ENCODE results near the gene PSMC4.

Gene PSMC4

DNA sequence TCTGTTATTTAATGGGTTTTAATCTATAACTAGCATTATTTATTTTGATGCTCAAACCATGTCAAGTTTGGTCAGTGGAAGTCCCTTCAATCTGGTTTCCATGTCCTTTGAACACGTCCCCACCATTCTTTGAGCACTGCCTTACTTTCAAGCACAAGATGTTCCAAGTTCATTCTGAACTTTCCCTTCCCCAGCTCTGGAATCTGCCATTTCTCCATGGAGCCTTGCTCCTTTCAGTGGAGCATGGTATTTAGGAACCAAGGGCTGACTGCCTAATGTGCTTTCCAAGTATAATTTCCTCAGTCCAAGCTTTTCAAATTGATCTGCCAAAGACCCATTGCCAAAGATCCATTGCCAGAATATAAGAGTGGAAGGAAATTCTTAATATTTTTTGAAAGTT lies 24.8 kb downstream of the PSMC4 start:
- no peak for DNase-seq

DNA sequence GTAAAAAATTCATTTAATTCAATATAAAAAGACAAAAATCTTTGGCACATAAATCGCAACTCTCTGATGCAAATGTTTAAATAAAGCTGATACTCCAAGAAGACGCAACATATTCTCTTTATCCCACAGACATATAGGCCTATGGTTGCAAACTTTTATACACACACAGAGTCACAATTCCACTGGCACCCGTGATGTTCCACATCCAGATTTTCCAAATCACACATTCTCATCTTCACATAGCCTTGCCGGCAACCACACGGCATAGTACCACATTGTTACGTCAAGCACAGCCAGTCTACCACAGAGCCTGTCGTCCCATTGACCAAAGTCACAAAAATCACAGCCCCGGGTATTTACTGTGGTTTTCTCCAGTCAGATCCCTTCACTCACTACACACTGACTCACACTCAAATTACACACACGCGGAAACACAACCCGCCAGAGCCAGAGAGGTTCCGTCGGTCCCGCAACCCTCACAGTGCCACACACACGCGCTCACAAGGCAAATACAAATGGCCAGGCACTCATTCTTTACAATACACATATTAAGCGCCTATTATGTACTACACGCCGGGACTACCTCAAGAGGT lies 25.3 kb downstream of the PSMC4 start:
- DNase-seq, result peak; percentile 48

DNA sequence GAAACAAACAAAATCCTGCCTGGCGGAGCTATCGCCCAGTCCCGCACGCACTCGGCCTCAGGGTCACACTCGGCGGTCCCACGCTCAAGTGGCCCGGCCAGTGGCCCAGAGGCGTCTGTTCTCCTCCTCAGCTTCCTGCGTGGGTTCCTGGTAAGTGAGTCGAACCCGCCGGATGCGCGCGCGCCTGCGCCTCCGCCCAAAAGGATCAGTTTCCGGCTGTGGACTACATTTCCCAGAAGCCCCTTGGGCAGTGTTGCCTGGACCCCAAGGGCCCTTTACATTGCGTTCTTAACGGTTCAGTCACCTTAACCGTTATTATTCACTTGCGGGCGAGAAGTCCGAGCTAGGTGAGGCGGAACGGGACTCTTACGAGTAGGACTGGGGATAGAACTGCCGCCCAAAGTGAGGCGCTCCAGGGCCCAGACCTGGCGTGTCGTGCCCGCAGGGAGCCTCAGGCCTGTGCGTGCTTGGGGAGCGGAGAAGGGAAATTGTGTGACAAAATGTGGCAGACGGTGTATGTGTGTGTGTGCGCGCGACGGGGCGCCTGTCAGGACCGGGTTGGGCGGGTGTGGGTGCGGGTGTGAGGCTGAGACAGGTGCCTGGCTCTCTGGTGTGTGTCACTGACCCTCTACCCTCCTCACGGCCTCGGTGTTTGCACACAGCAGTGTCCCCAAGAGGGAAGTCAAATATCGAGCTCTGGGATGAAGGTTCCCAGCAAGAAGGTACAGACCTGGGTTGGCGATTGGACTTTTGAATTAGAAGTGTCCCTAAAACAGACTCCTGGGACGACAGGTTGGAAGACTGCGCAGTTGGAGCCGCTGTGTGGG lies 26.1 kb downstream of the PSMC4 start, which contains the start of gene ZNF546:
Gene ZNF546, plus strand, starts transcription at position 250 of the 827 bp plus-strand sequence. CDS start 1,267 bp downstream, outside the sequence.
- peak; percentile 92 for DNase-seq

DNA sequence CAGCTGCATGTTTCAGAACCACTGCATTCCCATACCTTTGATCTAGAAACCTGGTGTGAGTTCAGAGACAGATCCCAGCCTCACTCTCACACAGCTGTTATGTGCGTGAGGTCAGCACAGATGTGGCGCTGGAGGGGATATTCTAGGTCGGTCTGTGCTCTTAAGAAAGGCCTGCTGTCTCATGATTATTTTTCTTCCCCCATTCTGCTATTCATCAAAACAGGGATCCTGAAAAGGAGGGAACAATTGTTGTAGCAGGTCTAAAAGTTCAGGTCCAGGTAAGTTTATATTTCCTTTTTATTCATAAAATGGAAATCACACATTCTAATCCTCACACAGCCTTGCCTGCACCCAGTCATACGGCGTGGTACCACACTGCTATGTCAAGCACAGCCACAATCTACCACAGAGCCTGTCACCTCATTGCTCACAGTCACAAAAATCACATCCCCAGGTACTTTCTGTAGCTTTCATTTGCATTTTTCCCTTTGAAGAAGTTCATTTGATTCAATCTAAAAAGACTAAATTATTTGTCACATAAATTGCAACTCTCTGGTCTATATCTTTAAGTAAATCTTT lies 26.8 kb downstream of the PSMC4 start:
- DNase-seq, result no peak

GRCh38 chr19:39998501-39998900 lies 27.5 kb downstream of the PSMC4 start:
- DNase-seq, result no peak

DNA sequence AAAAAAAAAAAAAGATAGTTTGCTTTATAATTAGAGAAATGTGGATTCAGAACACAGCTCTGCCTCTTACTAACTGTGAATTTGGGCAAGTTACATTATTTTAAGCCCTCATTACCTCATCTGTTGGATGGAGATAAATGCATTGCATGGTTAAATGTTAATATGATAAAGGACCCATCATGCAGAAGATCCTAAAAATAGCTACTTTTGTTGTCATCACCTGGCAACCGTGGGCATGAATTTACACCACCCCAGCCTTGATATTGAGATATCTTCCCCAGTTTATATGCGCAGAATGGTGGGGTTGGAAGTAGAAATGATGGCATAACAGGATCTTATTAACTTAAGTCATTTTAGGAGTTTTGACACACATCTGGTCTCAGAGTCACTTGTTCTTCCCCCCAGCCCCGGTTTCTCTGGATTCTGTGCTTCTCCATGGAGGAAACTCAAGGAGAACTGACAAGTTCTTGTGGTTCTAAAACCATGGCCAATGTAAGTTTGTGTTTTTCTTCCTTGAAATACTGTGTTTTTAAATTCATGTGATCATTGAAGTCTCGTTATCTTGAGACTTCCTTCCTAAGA lies 34.8 kb downstream of the PSMC4 start:
- DNase-seq, result peak; percentile 56

DNA sequence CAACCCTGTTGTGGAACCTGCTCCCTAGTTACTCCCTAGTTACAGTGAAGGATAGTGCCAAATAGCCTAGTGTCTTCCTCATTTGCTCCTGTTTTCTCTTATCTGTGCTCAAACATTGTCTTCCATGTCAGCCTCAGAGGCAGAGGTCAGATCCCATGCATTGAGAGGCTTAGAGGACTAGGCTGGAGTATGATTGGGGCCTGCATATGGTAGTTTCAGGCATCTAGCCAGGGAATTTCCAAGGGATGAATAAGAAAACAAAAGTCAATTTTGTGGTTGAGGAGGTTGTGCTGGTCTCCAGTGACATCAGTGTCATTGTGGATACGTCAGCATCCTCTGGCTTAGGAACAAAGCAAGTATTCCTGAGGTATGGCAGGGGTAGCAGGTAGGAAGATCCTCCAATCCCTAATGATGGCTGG lies 35.3 kb downstream of the PSMC4 start:
- peak; percentile 13 for DNase-seq

- no peak for DNase-seq
These were observed 38.7 kb downstream of the PSMC4 start for GRCh38 chr19:40009674-40010073.

DNA sequence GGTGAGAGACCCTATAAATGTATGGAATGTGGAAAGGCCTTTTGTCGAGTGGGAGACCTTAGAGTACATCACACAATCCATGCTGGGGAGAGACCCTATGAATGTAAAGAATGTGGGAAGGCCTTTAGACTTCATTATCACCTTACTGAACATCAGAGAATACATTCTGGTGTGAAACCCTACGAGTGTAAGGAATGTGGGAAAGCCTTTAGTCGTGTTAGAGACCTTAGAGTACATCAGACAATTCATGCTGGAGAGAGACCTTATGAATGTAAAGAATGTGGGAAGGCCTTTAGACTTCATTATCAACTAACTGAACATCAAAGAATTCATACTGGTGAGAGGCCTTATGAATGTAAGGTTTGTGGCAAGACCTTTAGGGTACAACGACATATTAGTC lies 43.0 kb downstream of the PSMC4 start:
- no peak for DNase-seq

DNA sequence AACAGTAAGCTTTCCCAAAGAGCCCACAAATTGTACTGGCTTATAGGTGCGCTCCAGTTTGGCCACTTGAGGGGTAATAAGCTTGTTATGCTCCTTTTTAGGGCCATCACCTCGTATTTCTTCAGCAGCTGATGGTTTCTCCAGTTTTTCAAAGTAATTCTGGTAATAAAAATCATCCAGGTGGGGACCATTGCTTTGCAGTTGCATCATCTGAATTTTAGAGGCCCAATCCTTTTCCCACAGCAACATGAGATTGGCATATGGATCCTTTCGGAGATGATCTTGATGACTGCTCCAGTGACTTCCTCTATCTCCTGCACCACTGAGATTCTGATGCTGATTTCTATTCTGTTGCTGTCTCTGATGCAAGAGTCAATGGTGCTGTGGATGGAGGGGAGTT lies 53.0 kb downstream of the PSMC4 start:
- no peak for DNase-seq

DNA sequence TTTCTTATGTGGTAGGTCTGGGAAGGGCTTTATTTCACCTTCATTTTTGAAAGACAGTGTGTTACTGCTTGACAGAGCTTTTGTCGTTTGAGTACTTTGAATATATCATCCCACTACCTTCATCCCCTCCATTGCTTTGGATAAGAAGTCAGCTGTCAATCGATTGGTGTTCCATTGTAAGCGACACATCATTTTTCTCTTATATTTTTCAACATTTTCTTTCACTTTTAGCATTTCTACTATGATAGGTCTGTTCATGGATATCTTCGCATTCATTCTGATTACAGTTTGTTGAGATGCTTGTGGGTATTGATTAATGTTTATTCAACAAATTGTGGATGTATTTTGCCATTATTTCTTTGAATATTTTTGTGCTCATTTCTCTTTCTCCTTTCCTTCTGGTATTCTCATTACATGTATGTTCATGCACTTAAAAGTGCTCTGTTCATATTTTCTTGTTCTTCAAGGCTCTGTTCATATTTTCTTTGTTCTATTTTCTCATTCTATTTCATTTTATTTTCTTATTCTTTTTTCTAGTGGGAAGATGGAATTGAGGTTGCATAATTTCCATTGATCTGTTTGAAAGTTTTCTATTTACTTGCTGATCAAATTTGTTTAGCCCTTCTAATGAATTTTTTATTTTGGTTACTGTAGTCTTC lies 55.1 kb downstream of the PSMC4 start:
- no peak for DNase-seq

GRCh38 chr19:40026597-40026970 lies 55.6 kb downstream of the PSMC4 start:
- DNase-seq, result no peak
